ENCODE results near the gene PNPLA2.

- TF ChIP-seq CTCF (conservative IDR thresholded peaks at IDR 0.05; ENCODE audit: low read length) (no peak), EZH2phosphoT487 (IDR thresholded peaks at IDR 0.05; ENCODE audit: borderline replicate concordance, low read depth, low read length) (no peak)
Measured at GRCh38 chr11:847876-848275, 29.2 kb downstream of the PNPLA2 start.
